ENCODE data around the gene CDH4. TPM values are rescaled to one million over a fixed set of nuclear protein-coding genes. Genes with fewer than 3 reads are reported as not detected.

Gene CDH4
- total RNA-seq, 1 experiment from 2014 or later, result 3.9 TPM

- no peaks in the 10 kb centered on the region for H3K27me3 ChIP-seq (ENCODE audit: control insufficient read depth, insufficient read depth, low read length)
- DNase-seq, result peak; percentile 93
These were observed 410.3 kb downstream of the CDH4 start for GRCh38 chr20:61662226-61662967.

GRCh38 chr20:61662968-61663331 is 410.9 kb downstream of the CDH4 start:
- no peak for DNase-seq
- Histone ChIP-seq H3K36me3 (replicated peaks; ENCODE audit: control insufficient read depth, insufficient read depth, low read length) (no peaks in the 10 kb centered on the region; the same call in 1 of the 2 replicates), H3K27me3 (ENCODE audit: control insufficient read depth, insufficient read depth, low read length) (no peaks in the 10 kb centered on the region), H3K4me3 (ENCODE audit: insufficient read depth, low read depth, low read length) (no peak overlapping the region)

More at GRCh38 chr20:61662226-61662967, 410.3 kb downstream of the CDH4 start:
- Histone ChIP-seq H3K36me3 (replicated peaks; ENCODE audit: control insufficient read depth, insufficient read depth, low read length) (no peaks in the 10 kb centered on the region; the same call in 1 of the 2 replicates), H3K4me3 (ENCODE audit: insufficient read depth, low read depth, low read length) (no peak overlapping the region)

GRCh38 chr20:61663521-61664425 is 411.7 kb downstream of the CDH4 start:
- no peaks in the 10 kb centered on the region for H3K27me3 ChIP-seq (ENCODE audit: control insufficient read depth, insufficient read depth, low read length)

GRCh38 chr20:61664556-61665320 is 412.7 kb downstream of the CDH4 start:
- Histone ChIP-seq H3K27me3 (ENCODE audit: control insufficient read depth, insufficient read depth, low read length) (no peaks in the 10 kb centered on the region), H3K4me3 (ENCODE audit: insufficient read depth, low read depth, low read length) (no peak overlapping the region), H3K36me3 (replicated peaks; ENCODE audit: control insufficient read depth, insufficient read depth, low read length) (no peaks in the 10 kb centered on the region; the same call in 1 of the 2 replicates)
- no peak for DNase-seq

More at GRCh38 chr20:61663521-61664425, 411.7 kb downstream of the CDH4 start:
- H3K36me3 ChIP-seq (replicated peaks; ENCODE audit: control insufficient read depth, insufficient read depth, low read length), result no peaks in the 10 kb centered on the region; the same call in 1 of the 2 replicates
- DNase-seq, result peak; percentile 55
- no peak overlapping the region for H3K4me3 ChIP-seq (ENCODE audit: insufficient read depth, low read depth, low read length)

DNA sequence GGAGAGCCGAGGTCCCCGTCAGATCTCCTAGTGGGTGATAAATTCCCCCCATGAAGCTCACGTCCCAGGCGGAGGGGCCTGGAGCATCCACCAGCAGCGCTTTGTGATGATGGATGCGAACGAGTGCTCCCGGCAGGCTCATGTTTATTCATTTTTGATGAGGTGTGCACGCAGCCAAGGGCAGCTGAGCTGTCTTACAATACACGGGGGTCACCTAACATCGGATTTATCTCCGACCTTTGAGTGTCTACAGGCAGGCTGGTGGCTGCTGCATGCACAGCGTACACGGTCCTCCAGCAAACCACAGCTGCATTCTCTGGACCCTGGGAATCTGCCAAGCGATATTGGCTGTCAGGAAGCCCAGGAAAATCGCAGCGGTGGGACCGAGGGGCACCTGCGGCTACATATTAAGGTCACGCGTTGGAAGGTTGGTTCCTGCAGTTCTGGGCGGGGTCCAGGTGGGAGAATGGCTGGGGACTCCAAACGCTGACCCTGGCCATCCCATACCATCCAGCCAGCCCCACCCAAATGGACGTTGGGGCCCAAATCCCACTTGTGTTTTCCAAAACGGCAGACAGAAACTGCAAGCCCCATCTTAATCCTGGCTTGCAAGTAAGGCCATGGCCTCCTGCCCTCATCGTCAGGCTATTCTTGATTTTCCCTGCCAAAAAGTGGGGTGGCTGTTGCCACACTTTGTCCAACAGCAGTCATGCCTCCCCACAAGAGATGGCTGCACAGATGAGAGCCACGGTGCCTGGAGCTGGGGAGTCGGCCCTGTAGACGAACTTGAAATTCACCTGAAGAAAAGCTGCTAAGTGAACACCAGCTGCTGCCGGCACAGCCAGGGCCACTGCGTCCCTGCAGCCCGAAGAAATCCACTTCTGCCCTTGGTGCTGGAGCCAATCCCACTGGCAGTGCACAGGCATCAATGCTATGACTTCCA is 413.7 kb downstream of the CDH4 start:
- no peaks in the 10 kb centered on the region; the same call in 1 of the 2 replicates for H3K36me3 ChIP-seq (replicated peaks; ENCODE audit: control insufficient read depth, insufficient read depth, low read length)
- no peak for DNase-seq
- H3K27me3 ChIP-seq (ENCODE audit: control insufficient read depth, insufficient read depth, low read length), result no peaks in the 10 kb centered on the region
- H3K4me3 ChIP-seq (ENCODE audit: insufficient read depth, low read depth, low read length), result no peak overlapping the region

- no peaks in the 10 kb centered on the region for H3K27me3 ChIP-seq (ENCODE audit: control insufficient read depth, insufficient read depth, low read length)
- no peak for DNase-seq
- H3K36me3 ChIP-seq (replicated peaks; ENCODE audit: control insufficient read depth, insufficient read depth, low read length), result no peaks in the 10 kb centered on the region; the same call in 1 of the 2 replicates
- no peak overlapping the region for H3K4me3 ChIP-seq (ENCODE audit: insufficient read depth, low read depth, low read length)
These were observed 414.4 kb downstream of the CDH4 start for GRCh38 chr20:61666471-61666832.

GRCh38 chr20:61667056-61667792 is 415.2 kb downstream of the CDH4 start:
- no peak overlapping the region for H3K4me3 ChIP-seq (ENCODE audit: insufficient read depth, low read depth, low read length)
- H3K27me3 ChIP-seq (ENCODE audit: control insufficient read depth, insufficient read depth, low read length), result no peaks in the 10 kb centered on the region
- H3K36me3 ChIP-seq (replicated peaks; ENCODE audit: control insufficient read depth, insufficient read depth, low read length), result no peaks in the 10 kb centered on the region; the same call in 1 of the 2 replicates
- no peak for DNase-seq

DNA sequence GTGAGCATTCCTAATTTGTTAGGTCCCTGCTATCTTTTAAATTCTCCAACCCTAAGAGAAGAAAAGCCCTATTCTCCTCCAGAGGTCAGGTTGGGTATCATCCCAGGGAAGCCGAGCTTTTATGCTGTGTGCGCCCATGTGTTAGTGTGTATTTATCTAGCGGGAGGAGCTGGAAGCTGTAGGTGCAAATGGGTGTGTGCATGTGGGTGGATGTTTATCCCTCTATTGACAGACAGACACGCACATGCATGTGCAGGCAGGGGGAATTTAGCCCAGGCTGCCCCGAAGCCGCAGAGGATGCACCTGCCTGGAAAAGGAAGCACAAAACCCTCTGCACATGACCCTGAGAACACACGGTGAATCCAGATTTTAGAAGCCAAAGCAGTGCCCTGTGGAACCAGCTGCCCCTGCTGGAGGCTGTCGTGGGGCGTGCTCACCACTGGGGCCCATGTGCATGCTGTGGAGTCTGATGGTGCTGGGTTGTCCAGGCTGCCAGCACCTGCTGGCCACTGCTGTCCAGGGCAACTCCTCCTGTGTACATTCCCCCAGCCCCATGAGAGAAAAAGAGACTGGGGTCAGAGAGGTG is 416.1 kb downstream of the CDH4 start:
- DNase-seq, result no peak
- Histone ChIP-seq H3K27me3 (ENCODE audit: control insufficient read depth, insufficient read depth, low read length) (no peaks in the 10 kb centered on the region; the same call in 1 of the 2 replicates), H3K4me3 (ENCODE audit: insufficient read depth, low read depth, low read length) (no peak overlapping the region), H3K36me3 (replicated peaks; ENCODE audit: control insufficient read depth, insufficient read depth, low read length) (no peaks in the 10 kb centered on the region; the same call in 1 of the 2 replicates)

DNA sequence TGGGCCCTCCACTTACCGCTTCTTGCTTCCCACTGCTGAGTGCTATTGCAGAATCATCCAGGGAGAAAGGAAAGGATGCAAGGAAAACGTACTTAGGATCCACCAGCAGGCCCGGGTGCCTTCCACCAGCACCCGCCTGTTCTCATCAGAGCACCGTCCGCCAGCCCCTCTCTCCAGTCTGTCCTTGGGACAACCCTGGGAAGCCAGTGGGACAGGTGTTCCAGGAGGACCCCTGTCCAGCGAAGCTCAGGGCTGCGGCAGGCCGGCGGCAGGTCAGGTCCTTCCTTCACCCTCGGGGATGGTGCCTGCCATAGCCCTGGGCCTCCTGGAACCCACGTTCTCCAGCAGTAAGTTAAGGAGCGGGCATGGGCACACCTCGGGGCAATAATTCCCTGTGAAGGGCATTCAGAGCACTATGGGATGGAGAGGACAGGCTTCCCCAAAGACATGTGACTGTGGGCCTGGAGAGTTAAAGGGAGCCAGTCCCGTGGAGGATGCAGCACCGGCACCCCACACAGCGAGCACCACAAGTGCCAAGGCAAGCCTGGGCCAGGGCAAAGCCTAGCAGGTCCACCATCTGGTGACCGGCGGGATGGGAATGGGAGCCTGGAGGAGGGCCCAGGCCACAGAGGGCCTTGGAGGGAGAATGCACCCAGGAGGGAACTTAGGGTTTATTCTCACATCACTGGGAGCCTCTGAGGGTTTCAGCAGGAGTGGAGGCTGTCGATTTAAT is 416.9 kb downstream of the CDH4 start:
- Histone ChIP-seq H3K4me3 (ENCODE audit: insufficient read depth, low read depth, low read length) (no peak overlapping the region), H3K27me3 (ENCODE audit: control insufficient read depth, insufficient read depth, low read length) (no peaks in the 10 kb centered on the region; the same call in 1 of the 2 replicates), H3K36me3 (replicated peaks; ENCODE audit: control insufficient read depth, insufficient read depth, low read length) (no peaks in the 10 kb centered on the region; the same call in 1 of the 2 replicates)
- DNase-seq, result no peak

GRCh38 chr20:61670274-61670673 is 418.2 kb downstream of the CDH4 start:
- DNase-seq, result no peak
- H3K36me3 ChIP-seq (replicated peaks; ENCODE audit: control insufficient read depth, insufficient read depth, low read length), result no peaks in the 10 kb centered on the region; the same call in 1 of the 2 replicates
- H3K27me3 ChIP-seq (ENCODE audit: control insufficient read depth, insufficient read depth, low read length), result no peaks in the 10 kb centered on the region; the same call in 1 of the 2 replicates
- H3K4me3 ChIP-seq (ENCODE audit: insufficient read depth, low read depth, low read length), result no peak overlapping the region

- Histone ChIP-seq H3K36me3 (replicated peaks; ENCODE audit: control insufficient read depth, insufficient read depth, low read length) (no peaks in the 10 kb centered on the region), H3K4me3 (ENCODE audit: insufficient read depth, low read depth, low read length) (no peak overlapping the region), H3K27me3 (ENCODE audit: control insufficient read depth, insufficient read depth, low read length) (no peaks in the 10 kb centered on the region; the same call in 1 of the 2 replicates)
- DNase-seq, result no peak
These were observed 419.5 kb downstream of the CDH4 start for GRCh38 chr20:61671559-61671958.
